HEK293 (cell line): ENCODE results near the gene F11.

Experiments used
- GLI2 ChIP-seq: fragments of 450-650 bp; formaldehyde crosslinking; IDR thresholded peaks from 2 replicates; pipeline ENCODE4; 2017; ENCODE audit warnings: missing biosample characterization, missing genetic modification characterization, low read depth, borderline replicate concordance
- IKZF3 ChIP-seq: fragments of 450-650 bp; IDR thresholded peaks from 2 replicates; pipeline ENCODE4 v1.5.0; 2018; ENCODE audit warnings: missing biosample characterization, mild to moderate bottlenecking, missing genetic modification characterization, moderate library complexity
- KLF10 ChIP-seq: fragments of 450-650 bp; IDR thresholded peaks from 2 replicates; pipeline ENCODE4 v1.5.1; 2018; ENCODE audit warnings: missing biosample characterization, mild to moderate bottlenecking, missing genetic modification characterization
- ZNF629 ChIP-seq: fragments of 450-650 bp; formaldehyde crosslinking; IDR thresholded peaks from 2 replicates; pipeline ENCODE4 v1.5.1; 2017; ENCODE audit warnings: missing biosample characterization, missing genetic modification characterization
- TF ChIP-seq, protein P1 (sequence below): fragments of 450-650 bp; formaldehyde crosslinking; IDR thresholded peaks from 2 replicates; pipeline ENCODE4 v1.5.1; 2016; ENCODE audit warnings: missing biosample characterization, missing genetic modification characterization

DNA sequence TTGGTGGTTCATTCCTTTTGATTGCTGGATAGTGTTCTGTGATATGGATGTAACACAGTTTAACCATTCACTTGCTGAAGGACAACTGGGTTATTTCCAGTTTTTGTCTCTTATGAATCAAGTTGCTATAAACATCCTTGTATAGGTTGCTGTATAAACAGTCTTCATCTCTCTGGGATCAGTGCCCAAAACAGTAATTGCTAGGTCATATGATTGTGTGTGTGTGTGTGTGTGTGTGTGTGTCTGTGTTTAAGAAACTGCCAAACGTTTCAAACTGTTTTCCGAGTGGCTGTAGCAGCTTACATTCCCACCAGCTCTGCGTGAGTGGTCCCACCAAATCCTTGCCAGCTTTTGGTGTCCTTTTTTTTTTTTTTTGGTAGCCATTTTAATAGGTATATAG, 60.4 kb downstream of the F11 start:
- TF ChIP-seq GLI2 (tag by site-specific recombination) (no peak), IKZF3 (tag by site-specific recombination) (no peak), ZNF629 (tag by site-specific recombination) (no peak), KLF10 (no peak)
- TF ChIP-seq, protein P1, sequence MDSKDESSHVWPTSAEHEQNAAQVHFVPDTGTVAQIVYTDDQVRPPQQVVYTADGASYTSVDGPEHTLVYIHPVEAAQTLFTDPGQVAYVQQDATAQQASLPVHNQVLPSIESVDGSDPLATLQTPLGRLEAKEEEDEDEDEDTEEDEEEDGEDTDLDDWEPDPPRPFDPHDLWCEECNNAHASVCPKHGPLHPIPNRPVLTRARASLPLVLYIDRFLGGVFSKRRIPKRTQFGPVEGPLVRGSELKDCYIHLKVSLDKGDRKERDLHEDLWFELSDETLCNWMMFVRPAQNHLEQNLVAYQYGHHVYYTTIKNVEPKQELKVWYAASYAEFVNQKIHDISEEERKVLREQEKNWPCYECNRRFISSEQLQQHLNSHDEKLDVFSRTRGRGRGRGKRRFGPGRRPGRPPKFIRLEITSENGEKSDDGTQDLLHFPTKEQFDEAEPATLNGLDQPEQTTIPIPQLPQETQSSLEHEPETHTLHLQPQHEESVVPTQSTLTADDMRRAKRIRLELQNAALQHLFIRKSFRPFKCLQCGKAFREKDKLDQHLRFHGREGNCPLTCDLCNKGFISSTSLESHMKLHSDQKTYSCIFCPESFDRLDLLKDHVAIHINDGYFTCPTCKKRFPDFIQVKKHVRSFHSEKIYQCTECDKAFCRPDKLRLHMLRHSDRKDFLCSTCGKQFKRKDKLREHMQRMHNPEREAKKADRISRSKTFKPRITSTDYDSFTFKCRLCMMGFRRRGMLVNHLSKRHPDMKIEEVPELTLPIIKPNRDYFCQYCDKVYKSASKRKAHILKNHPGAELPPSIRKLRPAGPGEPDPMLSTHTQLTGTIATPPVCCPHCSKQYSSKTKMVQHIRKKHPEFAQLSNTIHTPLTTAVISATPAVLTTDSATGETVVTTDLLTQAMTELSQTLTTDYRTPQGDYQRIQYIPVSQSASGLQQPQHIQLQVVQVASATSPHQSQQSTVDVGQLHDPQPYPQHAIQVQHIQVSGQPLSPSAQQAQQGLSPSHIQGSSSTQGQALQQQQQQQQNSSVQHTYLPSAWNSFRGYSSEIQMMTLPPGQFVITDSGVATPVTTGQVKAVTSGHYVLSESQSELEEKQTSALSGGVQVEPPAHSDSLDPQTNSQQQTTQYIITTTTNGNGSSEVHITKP (tag by site-specific recombination), result no peak
